ENCODE data around the gene SMURF2. TPM values are rescaled to one million over a fixed set of nuclear protein-coding genes. Genes with fewer than 3 reads are reported as not detected.

The SMURF2 gene
- total RNA-seq, 1 donor from 2014 or later, result 11.5 TPM

- Histone ChIP-seq H3K36me3 (no peaks in the 10 kb centered on the region), H3K4me3 (no peak overlapping the region), H3K9me3 (replicated peaks) (no peaks in the 10 kb centered on the region), H3K27me3 (ENCODE audit: low read depth) (no peaks in the 10 kb centered on the region), H3K4me1 (peaks cover 22% of the 10 kb centered on the region), H3K27ac (replicated peaks) (no peak overlapping the region)
- TF ChIP-seq CTCF (IDR thresholded peaks at IDR 0.05; ENCODE audit: borderline replicate concordance), result no peak
- intact Hi-C loops (cut with micrococcal nuclease), result no loop called here
- no peak for DNase-seq
Observed at GRCh38 chr17:64639516-64639915, 22.6 kb downstream of the SMURF2 start.

- DNase-seq, result no peak
- Histone ChIP-seq H3K27ac (replicated peaks) (no peak overlapping the region), H3K4me1 (peaks cover 22% of the 10 kb centered on the region), H3K4me3 (no peak overlapping the region), H3K36me3 (no peaks in the 10 kb centered on the region), H3K9me3 (replicated peaks) (no peaks in the 10 kb centered on the region), H3K27me3 (ENCODE audit: low read depth) (no peaks in the 10 kb centered on the region)
- intact Hi-C loops (cut with micrococcal nuclease), result no loop called here
- no peak for TF ChIP-seq CTCF (IDR thresholded peaks at IDR 0.05; ENCODE audit: borderline replicate concordance)
Observed at GRCh38 chr17:64638552-64639203, 23.4 kb downstream of the SMURF2 start.

GRCh38 chr17:64635647-64636305 is 26.3 kb downstream of the SMURF2 start:
- Histone ChIP-seq H3K4me1 (peaks cover 24% of the 10 kb centered on the region), H3K27me3 (ENCODE audit: low read depth) (no peaks in the 10 kb centered on the region), H3K9me3 (replicated peaks) (no peaks in the 10 kb centered on the region), H3K27ac (replicated peaks) (no peak overlapping the region), H3K4me3 (no peak overlapping the region), H3K36me3 (no peaks in the 10 kb centered on the region)
- intact Hi-C loops (cut with micrococcal nuclease), result no loop called here
- DNase-seq, result no peak
- no peak for TF ChIP-seq CTCF (IDR thresholded peaks at IDR 0.05; ENCODE audit: borderline replicate concordance)

- H3K4me1 ChIP-seq, result peaks cover 26% of the 10 kb centered on the region
Observed at GRCh38 chr17:64634218-64634617, 27.9 kb downstream of the SMURF2 start.

GRCh38 chr17:64632606-64633005 is 29.5 kb downstream of the SMURF2 start:
- H3K4me1 ChIP-seq, result peaks cover 35% of the 10 kb centered on the region
- no peaks in the 10 kb centered on the region for H3K27me3 ChIP-seq (ENCODE audit: low read depth)
- no peaks in the 10 kb centered on the region for H3K36me3 ChIP-seq
- no peak for DNase-seq
- H3K27ac ChIP-seq (replicated peaks), result no peak overlapping the region
- intact Hi-C loops (cut with micrococcal nuclease), result no loop called here
- no peak for TF ChIP-seq CTCF (IDR thresholded peaks at IDR 0.05; ENCODE audit: borderline replicate concordance)
- no peak overlapping the region for H3K4me3 ChIP-seq
- H3K9me3 ChIP-seq (replicated peaks), result no peaks in the 10 kb centered on the region

More at GRCh38 chr17:64634218-64634617, 27.9 kb downstream of the SMURF2 start:
- Histone ChIP-seq H3K4me3 (no peak overlapping the region), H3K27me3 (ENCODE audit: low read depth) (no peaks in the 10 kb centered on the region), H3K36me3 (no peaks in the 10 kb centered on the region), H3K27ac (replicated peaks) (no peak overlapping the region), H3K9me3 (replicated peaks) (no peaks in the 10 kb centered on the region)
- no peak for TF ChIP-seq CTCF (IDR thresholded peaks at IDR 0.05; ENCODE audit: borderline replicate concordance)
- no peak for DNase-seq
- intact Hi-C loops (cut with micrococcal nuclease), result no loop called here

All from left ventricle myocardium inferior (tissue), 1 donor.